WI38 (cell line): ENCODE measurements around the gene DSTN.

Experiments used
- H3K4me3 ChIP-seq: 2 replicates; pipeline ENCODE4 v1.5.1; 2011; ENCODE audit warnings: low read depth, mild to moderate bottlenecking, control low read depth, low read length
- TF ChIP-seq, protein P1 (sequence below): IDR thresholded peaks from 2 replicates; pipeline ENCODE4 v1.5.1; 2012; ENCODE audit warnings: low read depth, mild to moderate bottlenecking, control low read depth, low read length

The DSTN gene

DNA sequence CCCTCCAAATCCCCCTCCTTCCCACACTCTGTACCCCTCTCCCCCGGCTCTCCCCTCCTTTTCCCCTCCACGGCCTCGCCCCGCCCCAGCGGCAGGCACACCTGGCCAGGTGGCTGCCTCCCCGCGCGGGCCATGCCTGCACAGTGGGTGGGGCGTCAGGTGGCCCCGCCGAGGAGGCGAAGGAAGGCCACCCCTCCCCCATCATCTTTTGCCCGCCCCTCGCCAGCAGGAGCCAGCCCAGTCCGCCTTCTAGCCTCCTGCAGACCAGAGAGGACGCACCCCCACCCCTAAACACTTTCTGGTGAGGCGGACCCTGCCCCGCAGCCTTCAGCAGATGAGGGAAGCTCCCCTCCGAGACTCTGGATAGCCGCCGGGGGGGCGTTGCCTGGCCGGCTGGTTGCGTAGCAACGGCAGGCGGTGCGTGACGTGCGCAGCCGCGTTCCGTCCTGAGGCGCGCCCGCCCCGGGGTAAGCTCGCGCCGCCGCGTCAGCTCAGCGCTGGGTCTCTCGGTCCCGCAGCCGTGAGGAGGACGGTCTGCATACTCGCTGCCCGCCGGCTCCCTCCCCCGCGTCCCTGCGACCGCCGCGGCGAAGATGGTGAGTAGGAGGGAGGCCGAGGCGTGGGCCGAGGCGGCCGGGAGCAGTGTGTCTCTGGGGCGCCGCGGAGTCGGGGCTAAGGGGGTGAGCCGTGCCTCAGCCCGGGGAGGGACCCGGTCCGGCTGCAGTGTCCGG lies at the start of gene DSTN:
Gene DSTN (plus strand): TSS at position 460 of the 731 bp plus-strand sequence. CDS start 134 bp downstream, at position 594.
- H3K4me3 ChIP-seq = peak within 1 kb of the TSS; percentile 91
- TF ChIP-seq, protein P1, sequence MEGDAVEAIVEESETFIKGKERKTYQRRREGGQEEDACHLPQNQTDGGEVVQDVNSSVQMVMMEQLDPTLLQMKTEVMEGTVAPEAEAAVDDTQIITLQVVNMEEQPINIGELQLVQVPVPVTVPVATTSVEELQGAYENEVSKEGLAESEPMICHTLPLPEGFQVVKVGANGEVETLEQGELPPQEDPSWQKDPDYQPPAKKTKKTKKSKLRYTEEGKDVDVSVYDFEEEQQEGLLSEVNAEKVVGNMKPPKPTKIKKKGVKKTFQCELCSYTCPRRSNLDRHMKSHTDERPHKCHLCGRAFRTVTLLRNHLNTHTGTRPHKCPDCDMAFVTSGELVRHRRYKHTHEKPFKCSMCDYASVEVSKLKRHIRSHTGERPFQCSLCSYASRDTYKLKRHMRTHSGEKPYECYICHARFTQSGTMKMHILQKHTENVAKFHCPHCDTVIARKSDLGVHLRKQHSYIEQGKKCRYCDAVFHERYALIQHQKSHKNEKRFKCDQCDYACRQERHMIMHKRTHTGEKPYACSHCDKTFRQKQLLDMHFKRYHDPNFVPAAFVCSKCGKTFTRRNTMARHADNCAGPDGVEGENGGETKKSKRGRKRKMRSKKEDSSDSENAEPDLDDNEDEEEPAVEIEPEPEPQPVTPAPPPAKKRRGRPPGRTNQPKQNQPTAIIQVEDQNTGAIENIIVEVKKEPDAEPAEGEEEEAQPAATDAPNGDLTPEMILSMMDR = no peak

DNA sequence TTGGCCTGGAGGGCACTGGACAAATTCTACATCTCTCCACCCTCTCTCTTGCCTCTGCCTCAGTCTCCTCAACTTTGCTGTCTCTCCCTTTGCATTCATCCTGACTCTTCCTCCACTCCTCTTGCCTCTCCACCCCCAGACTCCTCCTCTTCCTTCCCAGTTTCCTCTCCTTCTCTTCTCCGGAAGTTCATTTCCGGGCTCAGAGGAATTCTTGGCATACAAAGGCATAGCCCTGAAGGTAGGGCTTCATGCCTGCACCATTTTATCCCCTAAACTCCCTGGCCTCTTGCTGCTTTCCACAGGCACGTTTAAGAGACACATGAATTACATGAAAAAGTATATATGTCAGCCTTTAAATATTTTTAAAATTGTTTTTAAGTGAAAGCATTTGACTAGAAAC lies 49.3 kb upstream of the DSTN start:
- TF ChIP-seq, protein P1 = no peak
- no peak overlapping the region for H3K4me3 ChIP-seq

DNA sequence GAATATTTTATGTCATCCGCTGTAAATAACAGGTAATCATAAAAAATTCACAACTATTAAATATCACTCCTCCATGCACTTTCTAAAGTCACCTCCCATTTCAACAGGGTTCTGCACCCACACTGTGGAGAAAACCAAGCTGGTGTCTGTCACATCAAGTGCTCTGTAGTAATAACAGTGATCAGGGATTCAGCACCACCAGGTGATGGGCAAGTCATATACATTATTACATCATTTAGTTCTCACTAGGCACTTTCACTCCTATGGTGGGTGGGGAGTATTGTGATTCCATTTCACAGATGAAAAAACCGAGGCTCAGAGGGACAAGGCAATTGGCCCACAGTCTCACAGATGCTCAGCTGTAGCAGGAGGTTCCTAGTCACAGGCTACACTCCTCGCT lies 47.3 kb upstream of the DSTN start:
- H3K4me3 ChIP-seq = no peak overlapping the region
- TF ChIP-seq, protein P1 = no peak

DNA sequence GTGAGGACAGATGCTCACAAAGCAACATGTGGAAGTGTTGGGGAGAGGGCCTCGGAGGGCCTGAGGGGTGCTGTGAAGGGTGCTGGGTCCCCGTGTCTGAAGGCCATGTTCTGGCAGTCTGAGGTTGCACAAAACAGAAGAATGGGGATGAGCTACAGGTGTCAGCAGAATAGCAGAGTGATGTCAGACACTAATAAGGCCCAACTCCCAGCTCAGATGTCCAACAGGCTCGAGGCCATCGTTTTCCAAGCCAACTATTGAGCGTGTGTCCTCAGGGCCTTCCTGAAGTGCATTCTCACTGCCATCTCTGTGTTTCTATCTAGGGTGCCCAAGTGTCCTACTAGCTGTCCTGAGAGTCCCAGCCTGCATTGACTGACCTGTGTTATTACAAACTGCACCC lies 46.5 kb upstream of the DSTN start:
- TF ChIP-seq, protein P1 = no peak
- no peak overlapping the region for H3K4me3 ChIP-seq

DNA sequence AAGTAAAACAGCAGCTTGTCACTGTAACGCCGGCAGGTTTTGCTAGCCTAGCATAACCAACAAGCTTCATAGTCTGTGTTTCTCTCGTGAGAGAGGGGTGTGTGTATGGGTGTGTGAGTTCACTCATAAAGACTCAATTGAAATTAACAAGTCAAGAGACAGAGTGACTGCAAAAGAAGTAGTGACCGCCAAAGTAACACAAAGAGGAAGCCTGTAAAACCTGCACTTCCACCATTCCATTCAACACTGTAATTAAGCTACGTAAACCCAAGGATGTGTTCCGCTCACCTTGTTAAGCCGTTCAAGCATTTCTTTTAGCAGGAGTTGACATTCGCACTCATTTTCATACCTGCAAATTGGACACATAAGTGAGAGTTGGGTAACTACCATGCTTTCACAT lies 45.3 kb upstream of the DSTN start:
- H3K4me3 ChIP-seq = no peak overlapping the region
- TF ChIP-seq, protein P1 = no peak

DNA sequence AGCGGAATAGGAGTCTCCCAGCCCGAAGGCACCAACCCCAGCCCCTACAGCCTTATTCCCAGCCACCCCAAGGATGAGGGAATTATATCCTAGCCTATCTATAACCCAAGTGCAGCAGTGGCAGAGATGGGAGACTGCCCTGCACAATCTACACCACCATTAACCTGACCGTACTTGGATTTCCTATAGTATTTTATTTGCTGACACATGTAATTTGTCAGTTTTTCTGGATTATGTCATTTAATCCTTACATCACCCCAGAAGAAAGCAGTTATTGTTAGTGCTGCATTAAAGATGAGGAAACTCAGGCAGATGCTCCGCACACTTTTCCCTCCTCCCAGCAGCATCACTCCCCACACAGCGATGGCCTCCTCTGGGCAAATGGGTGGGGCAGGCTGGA lies 44.7 kb upstream of the DSTN start:
- TF ChIP-seq, protein P1 = no peak
- H3K4me3 ChIP-seq = no peak overlapping the region

DNA sequence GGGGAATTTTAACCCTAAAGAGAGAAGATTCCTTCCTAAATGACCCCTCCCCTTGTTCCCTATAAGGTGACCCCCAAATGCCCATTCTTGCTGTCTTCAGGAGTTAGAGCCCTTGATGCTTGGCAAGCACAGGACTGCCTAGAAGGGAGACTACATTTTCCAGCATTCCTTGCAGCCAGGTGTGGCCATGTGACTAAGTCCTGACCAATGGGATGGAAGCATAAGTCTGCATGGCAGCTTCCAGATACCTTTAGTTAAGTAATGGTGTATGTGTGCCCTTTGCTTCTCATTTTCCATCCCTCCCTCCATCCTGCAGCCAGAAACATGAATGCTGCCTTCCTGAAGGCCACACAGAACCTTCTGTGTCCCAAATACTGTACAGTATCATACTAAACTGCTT lies 44.2 kb upstream of the DSTN start:
- no peak overlapping the region for H3K4me3 ChIP-seq

More for the DNA sequence above, 44.2 kb upstream of the DSTN start:
- TF ChIP-seq, protein P1 = no peak
